HepG2 (cell line): ENCODE results near the gene ETFA. TPM values are rescaled to one million over a fixed set of nuclear protein-coding genes. Genes with fewer than 3 reads are reported as not detected.

Experiments used
- ATAC-seq: fragments of 200-7000 bp; cut with Tn5 transposase; 3 replicates; pipeline ENCODE4 v1.9.1; 2020; ENCODE audit warnings: mild to moderate bottlenecking, moderate library complexity
- BruUV-seq: library from RNA; stranded (reverse); fragments of 400-500 nt; replicated peaks from 2 replicates; lab custom pipeline; 2021; lab: Mats Ljungman, UMichigan
- CTCF ChIA-PET: fragments of 300-600 bp; formaldehyde crosslinking; extraction: SDS; loops from one replicate; lab custom pipeline; 2021; ENCODE audit warnings: low total read pairs, inconsistent platforms, low intra/inter-chr PET ratio; lab: Yijun Ruan, JAX
- POLR2A ChIA-PET: fragments of 350-600 bp; sonication (Branson Sonifier 250); formaldehyde crosslinking; loops from one replicate; lab custom pipeline; 2020; ENCODE audit warnings: antibody characterized with exemption, inconsistent platforms; lab: Yijun Ruan, JAX
- DNase-seq: peaks from one replicate; pipeline ENCODE4 v3.0.0-alpha.2; 2015; ENCODE audit warnings: low spot score
- FAIRE-seq: peaks from 3 replicates; lab custom pipeline; 2011; peaks lifted over from hg19 to GRCh38; lab: Jason Lieb, UNC
- H2AFZ ChIP-seq: one replicate; pipeline ENCODE4 v1.6.1; 2011; ENCODE audit warnings: low read length, inconsistent platforms
- H3K27ac ChIP-seq: fragments of 300-600 bp; 3 replicates; pipeline ENCODE4 v1.8.0; 2011; ENCODE audit warnings: mixed run types, mild to moderate bottlenecking, mixed read lengths, low read length, inconsistent platforms; ENCODE audit not compliant: insufficient read depth; ENCODE audit errors: extremely low read length
- H3K27me3 ChIP-seq, 2 experiments: fragments of 200-600 bp in 1 of 2; 2 replicates in 1 of 2; 3 replicates in 1 of 2; pipeline versions ENCODE4 v1.6.0 to v1.8.0; 2011; ENCODE audit warnings: low read length in 2 of 2, mild to moderate bottlenecking in 2 of 2, moderate library complexity in 2 of 2, inconsistent platforms in 1 of 2; ENCODE audit not compliant: insufficient read depth in 2 of 2, control insufficient read depth in 1 of 2
- H3K36me3 ChIP-seq, 2 experiments: fragments of 200-600 bp in 1 of 2; replicated peaks in 1 of 2; 2 replicates in 1 of 2; 3 replicates in 1 of 2; pipeline versions ENCODE4 v1.5.1 to v1.8.0; 2011; ENCODE audit warnings: low read length in 2 of 2, inconsistent platforms in 1 of 2; ENCODE audit not compliant: insufficient read depth in 2 of 2, control insufficient read depth in 1 of 2
- H3K4me1 ChIP-seq: 2 replicates; pipeline ENCODE4 v1.5.1; 2012; ENCODE audit warnings: low read length, inconsistent platforms; ENCODE audit not compliant: insufficient read depth
- H3K4me2 ChIP-seq: 2 replicates; pipeline ENCODE4 v1.6.0; 2011; ENCODE audit warnings: low read depth, low read length, inconsistent platforms
- H3K4me3 ChIP-seq, 3 experiments: fragments of 200-600 bp in 1 of 3; sonication (generic), shearing (Covaris generic) in 1 of 3; replicated peaks in 1 of 3; 2 replicates each; pipeline ENCODE4 v1.5.1; 2011 to 2016; ENCODE audit warnings: low read length in 3 of 3, inconsistent platforms in 2 of 3, low read depth in 2 of 3, mild to moderate bottlenecking in 2 of 3, control low read depth in 1 of 3, mixed read lengths in 1 of 3; ENCODE audit not compliant: insufficient read depth in 1 of 3
- H3K79me2 ChIP-seq: one replicate; pipeline ENCODE4 v1.6.1; 2011; ENCODE audit warnings: low read length, inconsistent platforms; ENCODE audit not compliant: insufficient read depth
- H3K9ac ChIP-seq: 2 replicates; pipeline ENCODE4 v1.6.0; 2011; ENCODE audit warnings: mild to moderate bottlenecking, low read depth, low read length, inconsistent platforms; ENCODE audit not compliant: insufficient read depth
- H3K9me3 ChIP-seq: 2 replicates; pipeline ENCODE4 v1.5.1; 2012; ENCODE audit warnings: mild to moderate bottlenecking, low read length
- H4K20me1 ChIP-seq: 2 replicates; pipeline ENCODE4 v1.6.0; 2011; ENCODE audit warnings: inconsistent platforms, mild to moderate bottlenecking, low read length, moderate library complexity; ENCODE audit not compliant: insufficient read depth
- AGO2 ChIP-seq: fragments of 200-400 bp; formaldehyde crosslinking; optimal IDR thresholded peaks from 2 replicates; pipeline ENCODE3; 2017; ENCODE audit warnings: mild to moderate bottlenecking, low read depth, low read length, moderate library complexity
- DR1 ChIP-seq: sonication (generic); formaldehyde crosslinking; IDR thresholded peaks from 2 replicates; pipeline ENCODE4 v1.8.0; 2021; ENCODE audit warnings: mild to moderate bottlenecking, missing genetic modification reagents, inconsistent platforms
- GRHL1 ChIP-seq: sonication (generic); formaldehyde crosslinking; conservative IDR thresholded peaks from 2 replicates; pipeline ENCODE4 v1.8.0; 2022; ENCODE audit warnings: missing genetic modification reagents
- SRY ChIP-seq: sonication (generic); formaldehyde crosslinking; IDR thresholded peaks from 2 replicates; pipeline ENCODE4 v1.8.0; 2022; ENCODE audit warnings: mild to moderate bottlenecking, missing genetic modification reagents
- ZNF615 ChIP-seq: sonication (generic); formaldehyde crosslinking; IDR thresholded peaks from 2 replicates; pipeline ENCODE4 v1.5.0; 2020; ENCODE audit warnings: mild to moderate bottlenecking, missing genetic modification reagents, borderline replicate concordance
- ZNF749 ChIP-seq: sonication (generic); formaldehyde crosslinking; IDR thresholded peaks from 2 replicates; pipeline ENCODE4 v1.8.0; 2022; ENCODE audit warnings: mild to moderate bottlenecking, missing genetic modification reagents, moderate library complexity, borderline replicate concordance
- ZNF772 ChIP-seq: sonication (generic); formaldehyde crosslinking; IDR thresholded peaks from 2 replicates; pipeline ENCODE4 v1.5.0; 2020; ENCODE audit warnings: mild to moderate bottlenecking, missing genetic modification reagents
- WGBS: methylation state at CpG from one replicate; pipeline ENCODE4 v1.1.6; 2017; ENCODE audit warnings: low lambda C conversion rate; 5-methylcytosine and 5-hydroxymethylcytosine counted together
- in situ Hi-C: cut with HindIII; loops from 2 replicates; pipeline ENCODE4 v1.10.0; 2017; ENCODE audit warnings: low pct_unique_long_range_greater_than_20kb; ENCODE audit not compliant: extremely low pct_ligation_motif_present
- intact Hi-C: fragments of 100-400 bp; cut with micrococcal nuclease; formaldehyde crosslinking; loops from one replicate; pipeline ENCODE4 v1.10.0; 2022; ENCODE audit not compliant: unreplicated experiment
- polyA plus RNA-seq, 8 experiments: library from polyadenylated mRNA; depleted of rRNA in 3 of 8; stranded (reverse) in 7 of 8; unstranded in 1 of 8; fragments of >200 nt; fragmentation: Illumina TruSeq in 4 of 8; extraction: Trizol in 4 of 8; gene quantifications; 2 replicates each; pipeline versions ENCODE4 v1.2.1 to v1.2.3, GENCODE V29; 2011 to 2016; ENCODE audit warnings: low read depth in 4 of 8, missing spikeins in 1 of 8, mixed read lengths in 1 of 8; ENCODE audit not compliant: insufficient read depth in 1 of 8
- total RNA-seq, 5 experiments: library from RNA; depleted of rRNA; stranded (reverse); fragments of >200 nt; fragmentation: Illumina TruSeq; extraction: Trizol; gene quantifications; 2 replicates each; pipeline ENCODE4 v1.2.3, GENCODE V29; 2016; ENCODE audit warnings: low read depth in 1 of 5
- TF ChIP-seq, protein P1 (sequence below): IDR thresholded peaks from 2 replicates; pipeline ENCODE4 v1.6.1; 2016; ENCODE audit warnings: mild to moderate bottlenecking, missing biosample characterization, missing genetic modification reagents
- TF ChIP-seq, protein P2 (sequence below): sonication (generic); formaldehyde crosslinking; IDR thresholded peaks from 2 replicates; pipeline ENCODE4 v1.8.0; 2022; ENCODE audit warnings: missing genetic modification reagents, low read depth, mild to moderate bottlenecking, borderline replicate concordance
- TF ChIP-seq, protein P3 (sequence below): IDR thresholded peaks from 2 replicates; pipeline ENCODE4 v1.6.1; 2016; ENCODE audit warnings: low read depth

ETFA gene
- total and polyA plus RNA-seq, 2 of the 13 experiments (the other 11 are each of a cell fraction or from before 2014, with no cell fraction given), result 291 to 396 TPM

DNA sequence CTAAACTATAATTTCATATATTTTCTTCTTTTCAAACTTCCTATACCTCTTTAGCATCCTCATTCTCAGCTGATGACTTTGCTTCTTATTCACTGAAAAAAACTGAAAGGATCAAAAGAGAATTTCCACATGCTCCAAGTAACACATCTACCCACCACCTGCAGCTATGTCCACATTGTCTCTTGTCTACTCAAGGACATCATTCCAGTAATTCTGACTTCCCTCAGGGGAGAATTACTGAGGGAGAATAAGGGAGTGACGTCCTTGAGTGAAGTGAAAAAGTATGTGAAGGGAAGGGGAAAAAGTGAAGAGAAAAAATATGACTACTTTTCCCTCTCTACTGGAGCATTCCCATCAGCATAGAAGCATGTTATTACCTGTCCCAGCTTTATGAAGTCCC is 32.6 kb downstream of the ETFA start:
- intact Hi-C loops, result no loop called here
- TF ChIP-seq, protein P1, sequence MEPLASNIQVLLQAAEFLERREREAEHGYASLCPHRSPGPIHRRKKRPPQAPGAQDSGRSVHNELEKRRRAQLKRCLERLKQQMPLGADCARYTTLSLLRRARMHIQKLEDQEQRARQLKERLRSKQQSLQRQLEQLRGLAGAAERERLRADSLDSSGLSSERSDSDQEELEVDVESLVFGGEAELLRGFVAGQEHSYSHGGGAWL (CRISPR knock-in tag), result no peak
- TF ChIP-seq, protein P2, sequence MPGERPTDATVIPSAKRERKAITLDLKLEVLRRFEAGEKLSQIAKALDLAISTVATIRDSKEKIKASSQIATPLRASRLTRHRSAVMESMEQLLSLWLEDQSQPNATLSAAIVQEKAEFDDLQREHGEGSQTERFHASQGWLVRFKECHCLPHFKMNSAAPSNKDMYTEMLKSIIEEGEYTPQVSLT (CRISPR knock-in tag), result no peak
- TF ChIP-seq DR1 (CRISPR knock-in tag), result no peak
- no peak for TF ChIP-seq ZNF615
- no peak for TF ChIP-seq ZNF772 (CRISPR knock-in tag)
- no peak for TF ChIP-seq AGO2
- no peak for TF ChIP-seq SRY (CRISPR knock-in tag)
- TF ChIP-seq, protein P3, sequence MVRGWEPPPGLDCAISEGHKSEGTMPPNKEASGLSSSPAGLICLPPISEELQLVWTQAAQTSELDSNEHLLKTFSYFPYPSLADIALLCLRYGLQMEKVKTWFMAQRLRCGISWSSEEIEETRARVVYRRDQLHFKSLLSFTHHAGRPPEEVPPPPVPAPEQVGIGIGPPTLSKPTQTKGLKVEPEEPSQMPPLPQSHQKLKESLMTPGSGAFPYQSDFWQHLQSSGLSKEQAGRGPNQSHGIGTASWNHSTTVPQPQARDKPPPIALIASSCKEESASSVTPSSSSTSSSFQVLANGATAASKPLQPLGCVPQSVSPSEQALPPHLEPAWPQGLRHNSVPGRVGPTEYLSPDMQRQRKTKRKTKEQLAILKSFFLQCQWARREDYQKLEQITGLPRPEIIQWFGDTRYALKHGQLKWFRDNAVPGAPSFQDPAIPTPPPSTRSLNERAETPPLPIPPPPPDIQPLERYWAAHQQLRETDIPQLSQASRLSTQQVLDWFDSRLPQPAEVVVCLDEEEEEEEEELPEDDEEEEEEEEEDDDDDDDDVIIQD (CRISPR knock-in tag), result no peak
- no peak for TF ChIP-seq GRHL1 (CRISPR knock-in tag)
- no peak for TF ChIP-seq ZNF749 (CRISPR knock-in tag)
- Histone ChIP-seq H3K79me2 (no peaks in the 10 kb centered on the region), H2AFZ (no peak overlapping the region), H3K27me3 (no peaks in the 10 kb centered on the region), H3K9me3 (no peaks in the 10 kb centered on the region), H3K9ac (no peak overlapping the region), H3K27ac (no peak overlapping the region), H3K4me2 (no peak overlapping the region), H3K4me1 (no peaks in the 10 kb centered on the region), H4K20me1 (no peaks in the 10 kb centered on the region), H3K4me3 (no peak overlapping the region), H3K36me3 (peaks cover 18 to 78% of the 10 kb centered on the region in 2 experiments)
- in situ Hi-C loops, result no loop called here
- CTCF ChIA-PET, result no interaction called here
- no peak for ATAC-seq
- BruUV-seq, result no TSS peak
- 97% methylated on average over 1 of the region's 1 CpG for WGBS
- POLR2A ChIA-PET, result interaction anchor here (1.1 kb wide), 1 partner anchor 56 kb away, joined by 3 read pairs; no protein-coding TSS in a partner anchor
- DNase-seq, result no peak
- FAIRE-seq, result no peak
